Stimulated activated CD4-positive, alpha-beta T cell treated with anti-CD3 and anti-CD28 coated beads, Interleukin-2, amount 100 ng/mL, for 4 hours (primary cell): Measurements from ENCODE around the gene EFNA2.

ENCODE experiments used
- DNase-seq: peaks from one replicate; pipeline ENCODE4 v3.0.0-alpha.2; 2020; ENCODE audit warnings: low read depth

The EFNA2 gene

GRCh38 chr19:1284293-1284978 lies 1.2 kb upstream of the EFNA2 start:
- no peak for DNase-seq

GRCh38 chr19:1284979-1285736 lies 515 bp upstream of the EFNA2 start:
- no peak for DNase-seq

- no peak for DNase-seq
Observed at GRCh38 chr19:1286487-1287353, 1.0 kb downstream of the EFNA2 start.

GRCh38 chr19:1287354-1288225 lies 1.9 kb downstream of the EFNA2 start:
- no peak for DNase-seq

- DNase-seq = no peak
Observed at GRCh38 chr19:1288226-1288612, 2.5 kb downstream of the EFNA2 start.

- no peak for DNase-seq
Observed at GRCh38 chr19:1288833-1289685, 3.4 kb downstream of the EFNA2 start.

GRCh38 chr19:1289686-1290025 lies 4.0 kb downstream of the EFNA2 start:
- no peak for DNase-seq

GRCh38 chr19:1290196-1290702 lies 4.6 kb downstream of the EFNA2 start:
- DNase-seq = no peak

- DNase-seq = no peak
Observed at GRCh38 chr19:1290703-1291651, 5.3 kb downstream of the EFNA2 start.

GRCh38 chr19:1291761-1292418 lies 6.2 kb downstream of the EFNA2 start:
- DNase-seq = no peak

- DNase-seq = no peak
Observed at GRCh38 chr19:1292419-1293151, 6.9 kb downstream of the EFNA2 start.

- no peak for DNase-seq
Observed at GRCh38 chr19:1293782-1294604, 8.3 kb downstream of the EFNA2 start.

- DNase-seq = no peak
Observed at GRCh38 chr19:1294688-1295087, 9.0 kb downstream of the EFNA2 start.

- no peak for DNase-seq
Observed at GRCh38 chr19:1295169-1296012, 9.7 kb downstream of the EFNA2 start.

- DNase-seq = no peak
Observed at GRCh38 chr19:1296078-1296477, 10.4 kb downstream of the EFNA2 start.

GRCh38 chr19:1296575-1297271 lies 11.1 kb downstream of the EFNA2 start:
- DNase-seq = no peak
